Fibroblast of mammary gland (primary cell): ENCODE data around the gene COIL.

Source experiments
- DNase-seq: peaks from one replicate; pipeline ENCODE4 v3.0.0-alpha.2; 2010; ENCODE audit warnings: low read depth
- H3K4me3 ChIP-seq: 2 replicates; pipeline ENCODE4 v1.5.1; 2011; ENCODE audit warnings: low read depth, mild to moderate bottlenecking, low read length, moderate library complexity; ENCODE audit not compliant: control insufficient read depth
- TF ChIP-seq, protein P1 (sequence below): conservative IDR thresholded peaks from 2 replicates; pipeline ENCODE4 v1.5.1; 2011; ENCODE audit warnings: low read depth, low read length, inconsistent platforms; ENCODE audit not compliant: control insufficient read depth, insufficient read depth

The COIL gene

DNA sequence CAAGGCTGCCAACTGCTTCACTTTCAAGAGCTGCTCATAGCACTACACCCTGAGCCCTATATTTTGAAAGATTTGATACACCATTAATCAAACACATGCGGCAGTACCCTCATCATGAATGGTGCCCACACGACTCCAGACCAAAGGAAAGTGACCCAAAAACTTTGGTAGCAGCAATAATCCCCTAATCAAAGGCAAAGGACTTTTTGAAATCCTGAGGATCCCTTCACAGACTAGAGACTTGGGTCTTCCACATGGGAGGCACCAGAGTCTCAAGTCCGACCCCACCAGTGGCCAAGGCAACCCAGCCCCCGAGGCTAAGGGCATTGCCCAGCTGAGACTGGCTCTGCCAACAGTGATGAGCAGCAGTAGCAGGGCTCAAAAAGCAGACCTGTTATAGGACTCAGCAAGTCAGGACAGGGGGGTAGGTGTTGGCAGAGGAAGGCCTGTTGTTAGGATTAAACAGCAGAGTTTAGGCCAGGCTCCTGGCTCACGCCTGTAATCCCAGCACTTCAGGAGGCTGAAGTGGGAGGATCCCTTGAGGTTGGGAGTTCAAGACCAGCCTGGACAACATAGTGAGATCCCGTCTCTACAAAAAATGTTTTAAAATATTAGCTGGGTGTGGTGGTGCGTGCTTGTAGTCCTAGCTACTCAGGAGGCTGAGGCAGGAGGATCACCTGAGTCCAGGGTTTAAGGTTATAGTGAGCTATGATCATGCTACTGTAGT, 50.2 kb downstream of the COIL start:
- no peak for DNase-seq
- TF ChIP-seq, protein P1, sequence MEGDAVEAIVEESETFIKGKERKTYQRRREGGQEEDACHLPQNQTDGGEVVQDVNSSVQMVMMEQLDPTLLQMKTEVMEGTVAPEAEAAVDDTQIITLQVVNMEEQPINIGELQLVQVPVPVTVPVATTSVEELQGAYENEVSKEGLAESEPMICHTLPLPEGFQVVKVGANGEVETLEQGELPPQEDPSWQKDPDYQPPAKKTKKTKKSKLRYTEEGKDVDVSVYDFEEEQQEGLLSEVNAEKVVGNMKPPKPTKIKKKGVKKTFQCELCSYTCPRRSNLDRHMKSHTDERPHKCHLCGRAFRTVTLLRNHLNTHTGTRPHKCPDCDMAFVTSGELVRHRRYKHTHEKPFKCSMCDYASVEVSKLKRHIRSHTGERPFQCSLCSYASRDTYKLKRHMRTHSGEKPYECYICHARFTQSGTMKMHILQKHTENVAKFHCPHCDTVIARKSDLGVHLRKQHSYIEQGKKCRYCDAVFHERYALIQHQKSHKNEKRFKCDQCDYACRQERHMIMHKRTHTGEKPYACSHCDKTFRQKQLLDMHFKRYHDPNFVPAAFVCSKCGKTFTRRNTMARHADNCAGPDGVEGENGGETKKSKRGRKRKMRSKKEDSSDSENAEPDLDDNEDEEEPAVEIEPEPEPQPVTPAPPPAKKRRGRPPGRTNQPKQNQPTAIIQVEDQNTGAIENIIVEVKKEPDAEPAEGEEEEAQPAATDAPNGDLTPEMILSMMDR, result no peak
- no peak overlapping the region for H3K4me3 ChIP-seq

DNA sequence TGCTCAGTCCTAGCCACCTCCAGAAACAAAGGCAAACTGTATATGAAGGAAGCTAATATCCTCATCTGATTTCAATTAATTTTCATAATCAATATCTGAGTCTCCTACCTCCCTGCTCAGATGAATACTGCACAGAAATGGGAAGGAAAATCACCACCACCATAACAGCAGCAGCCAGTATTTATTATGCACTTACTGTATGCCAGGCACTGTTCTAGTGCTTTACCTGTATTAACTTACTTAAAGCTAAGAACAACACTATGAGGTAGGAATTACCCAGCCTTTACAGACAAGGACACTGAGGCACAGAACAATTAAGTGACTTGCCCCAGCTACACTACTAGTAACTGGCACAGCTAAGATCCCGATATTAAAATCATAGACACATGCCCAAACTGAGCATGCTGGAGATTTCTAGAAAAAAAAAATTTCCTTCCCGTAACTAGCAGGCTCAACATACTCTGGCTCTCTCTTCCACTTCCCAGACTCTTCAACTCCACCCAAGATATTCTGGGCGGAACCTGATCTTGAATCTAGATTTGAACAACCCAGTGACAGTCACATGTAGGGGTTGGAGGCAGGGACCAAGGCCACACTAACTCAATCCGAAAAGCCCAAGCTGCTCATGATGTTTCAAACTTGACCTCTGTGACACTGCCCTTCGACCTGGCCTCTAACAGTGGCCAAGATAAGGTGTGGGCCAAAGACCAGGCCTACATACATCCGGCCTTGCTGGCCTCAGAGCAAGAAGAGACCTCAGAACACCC, 50.9 kb downstream of the COIL start:
- TF ChIP-seq, protein P1, result no peak
- H3K4me3 ChIP-seq, result no peak overlapping the region
- no peak for DNase-seq

DNA sequence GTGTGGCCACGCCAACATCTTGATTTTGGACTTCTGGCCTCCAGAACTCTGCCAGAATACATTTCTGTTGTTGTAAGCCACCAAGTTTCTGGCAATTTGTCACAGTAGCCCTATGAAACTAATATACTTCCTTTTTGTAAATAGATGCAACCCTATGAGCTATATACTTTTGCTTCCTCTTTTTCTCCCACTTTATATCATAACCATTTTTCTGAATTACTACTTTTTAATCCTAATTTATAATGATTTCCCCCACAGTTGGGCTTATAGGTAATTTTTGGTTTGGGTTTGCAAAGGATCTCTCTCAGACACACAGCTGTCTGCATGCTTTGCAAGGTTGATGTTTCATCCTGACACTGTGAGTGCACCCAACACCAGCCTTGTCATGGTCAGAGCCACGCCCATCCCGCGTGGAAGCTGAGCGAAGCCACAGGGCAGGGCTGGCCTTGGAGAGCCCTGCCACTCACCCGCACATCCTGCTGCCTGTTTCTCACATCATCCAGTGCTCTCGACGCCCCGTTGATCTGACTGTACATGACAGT, 52.8 kb downstream of the COIL start:
- TF ChIP-seq, protein P1, result no peak
- DNase-seq, result no peak
- no peak overlapping the region for H3K4me3 ChIP-seq

DNA sequence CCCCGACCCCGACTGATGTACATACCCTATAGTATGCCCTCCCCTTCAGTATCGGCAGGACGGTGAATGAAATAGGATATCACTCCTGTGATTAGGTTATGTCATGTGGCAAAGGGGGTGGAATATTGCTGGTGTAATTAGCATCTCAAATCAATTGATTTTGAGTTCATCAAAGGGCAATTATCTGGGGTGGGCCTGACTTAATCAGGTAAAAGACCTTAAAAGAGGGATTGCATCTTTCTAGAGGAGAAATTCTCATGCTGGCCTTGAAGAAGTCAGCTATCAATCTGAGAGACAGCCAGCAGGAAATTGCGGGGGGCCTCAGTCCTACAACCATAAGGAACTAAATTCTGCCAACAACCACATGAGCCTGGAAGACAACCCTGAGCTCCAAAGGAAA, 57.3 kb downstream of the COIL start:
- no peak overlapping the region for H3K4me3 ChIP-seq
- no peak for DNase-seq
- TF ChIP-seq, protein P1, result no peak

DNA sequence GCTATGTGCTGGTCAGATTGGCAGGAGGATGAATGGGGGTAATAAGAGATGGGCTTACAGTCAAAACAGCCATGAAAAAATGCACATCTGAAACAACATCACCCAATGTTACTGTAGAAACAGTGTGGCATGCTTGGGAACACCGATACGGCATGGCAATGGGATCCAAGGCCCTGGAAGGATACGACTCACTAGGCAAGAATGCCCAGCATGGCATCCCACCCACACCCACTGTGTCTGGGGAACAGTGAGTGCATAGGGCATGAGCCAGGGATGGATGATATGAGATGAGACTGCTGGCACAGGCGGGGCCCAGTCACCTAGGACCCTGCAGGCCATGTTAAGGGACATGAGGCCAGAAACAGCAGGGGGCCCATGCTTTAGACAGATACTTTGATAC, 58.5 kb downstream of the COIL start:
- H3K4me3 ChIP-seq, result no peak overlapping the region
- peak; percentile 43 for DNase-seq
- TF ChIP-seq, protein P1, result no peak

DNA sequence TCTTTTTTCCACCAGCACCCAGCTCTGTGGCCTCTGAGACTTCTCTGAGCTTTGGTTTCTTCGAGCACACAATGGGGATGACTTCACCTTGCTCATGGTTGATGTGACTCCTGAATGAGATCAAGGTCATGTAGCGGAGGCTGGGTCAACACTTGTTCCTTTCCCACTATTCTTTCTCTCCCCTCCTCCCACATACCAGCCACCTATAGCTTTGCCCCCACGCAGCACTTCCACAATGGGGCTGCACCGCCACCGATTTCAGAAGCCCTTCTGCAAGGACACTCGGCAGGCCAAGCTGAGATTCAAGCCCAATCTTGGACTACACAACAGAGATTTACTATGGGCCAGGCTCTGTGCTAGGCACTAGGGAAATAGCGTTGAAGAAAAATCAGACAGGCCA, 61.4 kb downstream of the COIL start:
- no peak overlapping the region for H3K4me3 ChIP-seq
- TF ChIP-seq, protein P1, result no peak
- DNase-seq, result no peak
